Cortex of kidney (tissue), 1 donor: ENCODE data around the gene DHX57.

Experiments
- DNase-seq: peaks from one replicate; lab custom pipeline; 2025; lab: John Stamatoyannopoulos, UW

The DHX57 gene

DNA sequence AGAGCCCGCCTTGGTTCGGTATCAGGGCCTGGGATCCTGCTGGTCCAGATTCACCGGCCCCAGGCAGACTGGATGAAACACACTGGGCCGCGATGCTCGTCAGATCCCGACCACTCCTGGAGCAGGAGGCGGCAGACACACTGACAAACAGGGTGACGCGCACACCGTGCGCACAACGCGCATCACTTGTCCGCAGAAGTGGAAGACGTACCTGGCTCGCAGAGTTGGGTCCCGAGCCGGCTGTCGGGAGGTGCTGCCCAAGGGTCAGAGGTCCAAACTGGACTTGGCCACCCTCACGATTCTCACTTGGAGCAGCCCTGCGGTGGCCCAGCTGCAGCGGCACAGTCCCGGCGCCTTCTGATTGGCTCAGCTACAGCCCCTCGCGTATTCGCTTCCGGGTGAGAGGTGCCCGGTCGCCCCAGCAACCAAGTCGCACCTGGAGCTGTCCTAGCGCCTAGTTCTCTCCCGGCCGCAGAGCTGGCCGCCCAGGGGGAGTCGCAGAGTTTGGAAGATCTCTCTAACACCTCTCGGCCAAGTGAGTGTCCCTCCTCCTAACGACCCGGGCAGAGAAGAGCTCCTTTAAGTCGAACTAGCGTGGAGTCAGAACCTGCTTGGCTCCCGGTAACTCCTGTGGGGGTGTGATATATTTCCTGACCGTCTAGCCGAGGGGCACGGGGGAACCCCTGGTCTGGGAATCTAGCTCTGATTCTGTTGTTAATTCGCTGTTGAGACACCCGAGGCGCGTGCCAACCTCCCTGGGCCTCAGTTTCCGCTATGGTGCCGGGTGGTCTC, at the start of gene DHX57, which contains the start of gene MORN2:
DHX57 (minus strand) TSS at position 359 of the 792 bp plus-strand sequence. CDS start 7,529 bp downstream, outside the sequence.
MORN2 (plus strand) TSS at position 401 of the 792 bp plus-strand sequence.
- DNase-seq, result no peak

- DNase-seq, result no peak
These were observed 47.2 kb upstream of the DHX57 start for GRCh38 chr2:38922902-38923301.

DNA sequence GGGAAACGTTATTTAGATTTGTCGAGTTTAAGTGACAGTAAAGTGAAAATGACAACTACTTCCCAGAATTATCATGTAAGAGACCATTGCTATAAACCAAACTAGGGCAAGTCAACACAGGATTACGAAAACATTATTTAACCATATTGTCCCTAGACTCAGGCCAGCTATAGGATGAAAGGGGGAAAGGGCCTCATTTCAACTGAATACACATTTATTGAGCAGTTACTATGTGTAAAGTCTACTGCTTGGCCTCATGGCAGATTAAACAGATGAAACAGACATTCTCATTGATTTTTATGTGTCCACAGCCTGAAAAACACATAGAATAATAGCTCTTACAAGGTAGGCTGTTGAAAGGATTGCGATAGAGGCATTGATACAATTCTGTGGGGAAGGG, 46.7 kb upstream of the DHX57 start:
- DNase-seq, result no peak

DNA sequence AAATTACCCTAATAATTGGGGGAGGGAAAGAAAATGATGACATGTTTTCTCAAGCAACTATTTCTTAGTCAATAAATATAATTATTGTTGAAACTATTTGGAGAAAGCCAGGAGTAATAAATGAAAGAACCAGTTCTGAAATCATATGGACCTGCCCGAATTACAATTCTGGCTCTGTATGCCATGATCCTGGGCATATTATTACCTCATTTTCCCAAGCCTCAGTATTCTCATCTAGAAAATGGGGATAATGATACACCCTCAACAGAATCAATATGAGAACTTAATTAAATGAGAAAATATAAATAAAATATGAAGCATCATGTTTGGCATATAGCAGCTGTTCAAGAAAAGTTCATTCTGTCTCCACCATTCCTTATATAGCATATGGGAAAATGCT, 36.9 kb upstream of the DHX57 start:
- DNase-seq, result no peak

DNA sequence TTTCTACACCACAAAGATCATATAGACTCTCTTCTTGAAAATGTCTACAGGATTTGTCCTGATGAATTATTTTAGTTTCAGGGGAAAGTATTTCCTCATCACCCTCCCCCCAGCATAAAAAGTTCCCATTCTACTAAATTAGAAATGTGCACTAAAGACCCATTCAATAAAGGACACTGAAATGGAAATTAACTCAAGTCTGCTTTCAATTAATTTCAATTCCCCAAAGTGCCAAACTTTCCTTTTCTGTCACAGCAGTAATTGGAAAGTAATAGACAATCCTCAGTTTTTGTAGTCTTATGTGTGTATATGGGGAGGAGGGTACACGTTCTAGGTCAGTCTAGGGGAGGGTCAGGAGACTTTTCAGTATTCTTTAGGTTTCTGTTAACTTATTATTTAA, 35.5 kb upstream of the DHX57 start:
- DNase-seq, result no peak

GRCh38 chr2:38909872-38910271, 34.1 kb upstream of the DHX57 start:
- DNase-seq, result no peak

- no peak for DNase-seq
These were observed 32.2 kb upstream of the DHX57 start for GRCh38 chr2:38907743-38908562.

GRCh38 chr2:38907242-38907641, 31.5 kb upstream of the DHX57 start:
- DNase-seq, result no peak

DNA sequence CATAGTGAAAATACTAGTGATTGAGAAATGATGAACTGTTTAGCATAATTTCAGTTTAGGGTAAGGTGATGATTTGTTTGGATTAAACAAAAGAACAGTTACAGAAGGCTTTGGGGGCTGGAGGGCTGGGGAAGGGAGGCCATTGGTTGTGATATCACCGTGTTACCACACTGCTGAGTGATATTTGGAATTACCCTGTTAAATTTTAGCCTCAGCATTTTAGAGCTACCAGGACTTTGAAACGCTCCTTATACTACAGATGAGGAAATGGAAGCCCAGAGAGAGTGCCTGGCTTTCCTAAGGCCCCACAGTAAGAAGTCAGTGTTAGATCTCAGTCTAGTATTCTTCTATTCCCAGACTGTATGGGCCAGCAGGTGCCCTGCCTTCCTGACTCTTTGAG, 29.5 kb upstream of the DHX57 start:
- DNase-seq, result no peak

- no peak for DNase-seq
These were observed 25.0 kb upstream of the DHX57 start for GRCh38 chr2:38900726-38901125.

GRCh38 chr2:38898256-38898655, 22.5 kb upstream of the DHX57 start:
- DNase-seq, result no peak

DNA sequence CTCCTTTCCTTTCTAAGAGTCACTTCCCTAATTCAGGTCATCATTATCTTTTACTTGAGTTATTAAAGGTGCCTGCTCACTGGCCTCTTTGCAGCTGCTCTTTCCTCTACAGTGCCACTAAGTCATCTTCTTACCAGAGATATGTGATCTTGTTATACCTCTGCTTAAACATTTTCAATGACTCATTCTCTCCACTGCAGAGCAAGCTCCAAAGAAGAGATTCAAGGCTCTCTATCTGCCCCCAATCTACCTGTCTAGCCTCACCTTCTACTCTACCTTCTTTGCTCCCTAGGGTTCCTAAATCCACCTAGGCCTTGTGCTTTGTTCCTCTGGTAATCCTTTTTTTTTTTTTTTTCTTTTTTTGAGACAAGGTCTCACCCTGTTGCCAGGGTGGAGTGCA, 17.1 kb upstream of the DHX57 start:
- no peak for DNase-seq

DNA sequence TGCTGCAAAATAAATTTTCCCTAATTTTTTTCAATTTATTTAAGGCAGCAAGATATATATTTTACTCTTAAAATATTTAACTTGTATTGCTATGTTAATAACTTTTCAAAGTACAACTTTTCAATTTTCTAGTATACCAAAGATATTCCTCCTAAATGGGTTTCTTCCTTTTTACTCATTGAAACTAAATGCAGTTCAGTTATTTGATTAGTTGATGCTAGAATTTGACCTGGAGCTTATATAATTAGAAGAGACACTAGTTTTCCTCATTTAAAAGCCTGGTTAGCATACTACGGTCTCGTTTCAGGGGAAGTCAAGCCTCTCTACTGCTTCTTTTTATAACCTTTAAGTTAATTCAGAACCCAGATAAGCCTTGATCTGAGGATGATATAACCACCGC, 13.8 kb upstream of the DHX57 start, which contains the start of gene ARHGEF33:
ARHGEF33 (plus strand) TSS at position 301 of the 400 bp plus-strand sequence. CDS start 29,573 bp downstream, outside the sequence.
- no peak for DNase-seq

DNA sequence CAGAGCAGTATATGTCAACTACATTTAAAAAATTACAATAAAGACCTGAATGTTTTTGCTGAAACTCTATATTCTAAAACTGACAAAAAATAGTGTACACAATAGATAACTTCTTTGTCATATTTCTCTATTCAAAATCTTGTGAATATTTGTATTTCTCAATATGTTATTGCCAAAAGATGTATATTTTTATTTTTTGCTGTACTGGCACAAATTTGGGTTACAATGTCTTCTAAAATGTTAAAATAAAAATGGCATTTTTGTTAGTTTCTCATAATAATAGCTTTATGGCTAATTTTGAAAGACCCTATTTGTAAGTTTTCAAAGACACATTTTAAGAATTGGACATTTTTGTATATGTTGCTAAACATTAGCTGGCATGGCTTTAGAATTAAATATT, 13.3 kb upstream of the DHX57 start:
- DNase-seq, result no peak

- DNase-seq, result no peak
These were observed 12.3 kb upstream of the DHX57 start for GRCh38 chr2:38887902-38888554.

DNA sequence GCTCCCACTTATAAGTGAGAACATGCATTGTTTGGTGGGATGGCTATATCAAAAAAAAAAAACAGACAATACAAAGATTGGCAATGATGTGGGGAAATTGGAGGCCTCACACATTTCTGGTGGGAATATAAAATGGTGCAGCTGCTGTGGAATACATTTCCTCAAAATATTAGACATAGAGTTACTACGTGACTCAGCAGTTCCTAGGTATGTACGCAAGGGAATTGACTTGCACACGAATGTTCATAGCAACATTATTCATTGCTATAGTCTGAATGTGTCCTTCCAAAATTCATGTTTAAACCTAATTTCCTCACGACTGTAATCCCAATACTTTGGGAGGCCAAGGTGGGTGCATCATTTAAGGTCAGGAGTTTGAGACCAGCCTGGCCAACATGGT, 11.6 kb upstream of the DHX57 start:
- DNase-seq, result no peak

GRCh38 chr2:38886063-38886462, 10.3 kb upstream of the DHX57 start:
- no peak for DNase-seq

GRCh38 chr2:38876407-38876806, 673 bp upstream of the DHX57 start:
- DNase-seq, result no peak

DNA sequence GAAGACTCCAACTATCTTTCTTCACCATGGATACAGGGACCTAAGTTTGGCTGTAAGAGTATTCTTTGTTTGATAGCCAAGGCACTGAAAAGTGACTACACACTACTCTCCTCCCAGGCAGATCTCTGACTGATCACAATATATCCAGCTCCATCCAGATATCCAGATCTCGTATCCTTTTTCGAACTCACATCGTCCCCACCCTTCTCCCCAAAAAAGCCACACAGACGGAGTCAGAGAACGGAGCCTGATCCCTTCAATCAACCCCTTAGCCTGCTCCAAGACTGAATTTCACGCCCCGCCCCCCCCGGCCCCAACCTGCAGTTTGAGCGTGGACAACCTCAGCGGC, 533 bp downstream of the DHX57 start:
- no peak for DNase-seq

DNA sequence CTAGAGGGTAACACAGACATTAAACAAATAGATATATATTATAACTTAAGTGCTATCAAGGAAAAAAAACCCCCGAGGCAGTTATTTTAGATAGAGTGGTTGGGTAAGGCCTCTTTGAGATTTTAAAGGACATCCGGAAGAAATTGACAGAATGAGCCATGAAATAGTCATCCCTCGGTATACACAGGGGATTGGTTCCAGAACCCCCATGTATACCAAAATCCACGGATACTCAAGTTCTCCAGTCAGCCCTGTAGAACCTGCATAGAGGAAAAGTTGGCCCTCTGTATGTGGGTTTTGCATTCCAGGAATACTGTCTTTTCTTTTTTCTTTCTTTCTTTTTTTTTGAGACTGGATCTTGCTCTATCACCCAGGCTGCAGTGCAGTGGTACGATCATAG, 2.0 kb downstream of the DHX57 start:
- DNase-seq, result no peak

DNA sequence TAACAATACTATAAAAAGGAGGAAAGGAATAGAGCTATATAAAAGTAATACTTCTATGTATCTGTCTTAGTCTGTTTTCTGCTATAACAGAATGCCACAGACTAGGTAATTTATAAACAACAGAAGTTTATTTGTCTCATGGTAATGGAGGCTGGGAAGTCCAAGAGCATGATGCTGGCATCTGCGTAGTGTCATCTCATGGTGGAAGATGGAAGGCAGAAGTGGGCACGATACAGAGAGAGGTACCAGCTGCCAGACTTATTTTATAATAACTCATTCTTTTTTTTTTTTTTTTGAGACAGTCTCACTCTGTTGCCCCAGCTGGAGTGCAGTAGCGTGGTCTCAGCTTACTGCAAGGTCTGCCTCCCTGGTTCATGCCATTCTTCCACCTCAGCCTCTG, 4.3 kb downstream of the DHX57 start:
- DNase-seq, result no peak

DNA sequence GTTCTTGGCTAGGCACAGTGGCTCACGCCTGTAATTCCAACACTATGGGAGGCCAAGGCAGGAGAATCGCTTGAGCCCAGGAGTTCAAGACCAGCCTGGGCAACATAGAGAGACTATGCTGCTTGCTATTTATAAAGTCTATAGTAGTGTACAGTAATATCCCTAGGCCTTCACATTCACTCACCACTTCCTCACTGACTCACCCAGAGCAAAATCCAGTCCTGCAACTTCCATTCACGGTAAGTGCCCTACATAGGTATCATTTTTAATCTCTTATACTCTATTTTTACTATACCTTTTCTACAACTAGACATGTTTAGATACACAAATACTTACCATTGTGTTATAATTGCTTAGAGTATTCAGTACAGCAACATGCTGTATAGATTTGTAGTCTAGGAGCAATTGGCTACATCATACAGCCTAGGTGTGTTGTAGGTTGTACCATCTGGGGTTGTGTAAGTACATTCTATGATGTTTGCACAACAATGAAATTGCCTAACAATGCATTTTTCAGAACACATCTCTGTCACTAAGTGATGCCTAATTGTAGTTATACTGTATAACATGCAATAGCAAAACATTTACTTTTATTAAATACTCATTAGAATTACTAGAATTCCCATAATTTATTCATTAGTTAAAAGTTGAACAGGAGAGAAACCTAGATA, 8.8 kb downstream of the DHX57 start:
- no peak for DNase-seq
